GM12878 (cell line): ENCODE data around the gene GAK. TPM values are rescaled to one million over a fixed set of nuclear protein-coding genes. Genes with fewer than 3 reads are reported as not detected.
A peak's percentile ranks its signal among the peaks of the same experiment; 100 is the strongest.

Experiments used
- ATAC-seq: fragments of 200-7000 bp; cut with Tn5 transposase; 3 replicates; pipeline ENCODE4 v1.9.1; 2020; ENCODE audit warnings: mild to moderate bottlenecking, moderate library complexity
- BruUV-seq: library from RNA; stranded (reverse); fragments of 400-500 nt; replicated peaks from 2 replicates; lab custom pipeline; 2021; lab: Mats Ljungman, UMichigan
- CTCF ChIA-PET: fragments of 300-600 bp; sonication (Branson Sonifier 250); formaldehyde crosslinking; extraction: SDS; loops from one replicate; lab custom pipeline; 2021; ENCODE audit warnings: inconsistent platforms; lab: Yijun Ruan, JAX
- POLR2A ChIA-PET: fragments of 350-600 bp; formaldehyde crosslinking; extraction: SDS; loops from one replicate; lab custom pipeline; 2021; ENCODE audit warnings: inconsistent platforms; lab: Charles Lee
- RAD21 ChIA-PET: fragments of 300-600 bp; sonication (Branson Sonifier 250); formaldehyde crosslinking; loops from one replicate; lab custom pipeline; 2023; ENCODE audit warnings: antibody characterized with exemption; ENCODE audit not compliant: unreplicated experiment; lab: Charles Lee
- SMC1A ChIA-PET: fragments of 300-600 bp; sonication (Branson Sonifier 250); formaldehyde crosslinking; loops from one replicate; lab custom pipeline; 2023; ENCODE audit not compliant: unreplicated experiment, uncharacterized antibody; lab: Charles Lee
- DNase-seq: peaks from one replicate; pipeline ENCODE4 v3.0.0-alpha.2; 2011; ENCODE audit warnings: low read depth, low spot score
- FAIRE-seq: peaks from 3 replicates; lab custom pipeline; 2011; peaks lifted over from hg19 to GRCh38; lab: Jason Lieb, UNC
- H2AFZ ChIP-seq: 2 replicates; pipeline ENCODE4 v1.6.0; 2011; ENCODE audit warnings: low read depth, low read length, control low read depth; ENCODE audit not compliant: control insufficient read depth
- H3K27ac ChIP-seq: 2 replicates; pipeline ENCODE4 v1.5.1; 2011; ENCODE audit warnings: control low read depth; ENCODE audit not compliant: control insufficient read depth, insufficient read depth
- H3K27me3 ChIP-seq, 2 experiments: replicated peaks in 1 of 2; 2 replicates each; pipeline versions ENCODE4 v1.6.0 to v1.6.1; 2011; ENCODE audit warnings: low read length in 1 of 2; ENCODE audit not compliant: control insufficient read depth in 2 of 2, insufficient read depth in 2 of 2
- H3K36me3 ChIP-seq, 2 experiments: 2 replicates each; pipeline ENCODE4 v1.5.1; 2011; ENCODE audit warnings: low read length in 1 of 2; ENCODE audit not compliant: control insufficient read depth in 2 of 2, insufficient read depth in 2 of 2
- H3K4me1 ChIP-seq: 2 replicates; pipeline ENCODE4 v1.6.1; 2011; ENCODE audit warnings: mild to moderate bottlenecking, low read length, moderate library complexity, mixed read lengths; ENCODE audit not compliant: control insufficient read depth, insufficient read depth
- H3K4me2 ChIP-seq: 2 replicates; pipeline ENCODE4 v1.6.0; 2011; ENCODE audit warnings: control low read depth; ENCODE audit not compliant: control insufficient read depth, insufficient read depth
- H3K4me3 ChIP-seq: fragments of 200-600 bp; sonication (generic); 2 replicates; pipeline ENCODE4 v1.5.1; 2016
- H3K79me2 ChIP-seq: 2 replicates; pipeline ENCODE4 v1.6.0; 2011; ENCODE audit warnings: low read length; ENCODE audit not compliant: control insufficient read depth, insufficient read depth
- H3K9ac ChIP-seq: 2 replicates; pipeline ENCODE4 v1.8.0; 2011; ENCODE audit warnings: low read length, control low read depth, mixed read lengths; ENCODE audit not compliant: control insufficient read depth, insufficient read depth
- H3K9me3 ChIP-seq: replicated peaks from 3 replicates; pipeline ENCODE4 v1.5.1; 2011; ENCODE audit warnings: mild to moderate bottlenecking, low read length; ENCODE audit not compliant: control insufficient read depth, insufficient read depth
- H4K20me1 ChIP-seq: 2 replicates; pipeline ENCODE4 v1.6.0; 2011; ENCODE audit not compliant: control insufficient read depth, insufficient read depth
- ASH2L ChIP-seq: fragments of 300-600, 200-600 bp; sonication (generic); IDR thresholded peaks from 2 replicates; pipeline ENCODE4 v1.6.1; 2017; ENCODE audit warnings: low read depth, mild to moderate bottlenecking, borderline replicate concordance
- ATF2 ChIP-seq: IDR thresholded peaks from 2 replicates; pipeline ENCODE4 v1.6.1; 2012; ENCODE audit warnings: low read length, inconsistent platforms
- E2F8 ChIP-seq: fragments of 450-650 bp; IDR thresholded peaks from 2 replicates; pipeline ENCODE4 v1.6.1; 2018; ENCODE audit warnings: mild to moderate bottlenecking, low read depth, moderate library complexity; ENCODE audit not compliant: partially characterized antibody
- EED ChIP-seq: sonication (generic); IDR thresholded peaks from 2 replicates; pipeline ENCODE4 v1.6.1; 2016; ENCODE audit warnings: antibody characterized with exemption, low read depth
- EP300 ChIP-seq, 2 experiments: fragments of 150-350 bp in 1 of 2; IDR thresholded peaks; 2 replicates each; pipeline ENCODE4 v1.6.1; 2011 to 2012; ENCODE audit warnings: low read depth in 2 of 2, low read length in 2 of 2, borderline replicate concordance in 1 of 2, improper control_type of control experiment in 1 of 2, inconsistent platforms in 1 of 2; ENCODE audit not compliant: control insufficient read depth in 1 of 2
- GABPA ChIP-seq: IDR thresholded peaks from 2 replicates; pipeline ENCODE4 v1.6.1; 2014; ENCODE audit warnings: antibody characterized with exemption, low read depth, mild to moderate bottlenecking, inconsistent platforms
- IKZF1 ChIP-seq: fragments of 450-650 bp; conservative IDR thresholded peaks from 2 replicates; pipeline ENCODE4 v1.6.1; 2017; ENCODE audit warnings: antibody characterized with exemption, mild to moderate bottlenecking
- IKZF2 ChIP-seq, 2 experiments: fragments of 450-650 bp; IDR thresholded peaks; 2 replicates each; pipeline ENCODE4 v1.6.1; 2017; ENCODE audit warnings: mild to moderate bottlenecking in 2 of 2, moderate library complexity in 2 of 2
- MYB ChIP-seq: fragments of 150-350 bp; IDR thresholded peaks from 2 replicates; pipeline ENCODE4 v1.6.1; 2014; ENCODE audit warnings: mild to moderate bottlenecking, low read depth, low read length, borderline replicate concordance
- NR2C1 ChIP-seq: fragments of 450-650 bp; IDR thresholded peaks from 2 replicates; pipeline ENCODE4 v1.6.1; 2017; ENCODE audit warnings: antibody characterized with exemption, mild to moderate bottlenecking, moderate library complexity
- PAX5 ChIP-seq: IDR thresholded peaks from 2 replicates; pipeline ENCODE4 v1.6.1; 2011; ENCODE audit warnings: low read depth, low read length, borderline replicate concordance
- PML ChIP-seq: IDR thresholded peaks from 2 replicates; pipeline ENCODE4 v1.6.1; 2012; ENCODE audit warnings: low read length, inconsistent platforms
- RAD51 ChIP-seq: fragments of 450-650 bp; IDR thresholded peaks from 2 replicates; pipeline ENCODE4 v1.6.1; 2016; ENCODE audit warnings: moderate library complexity, mild to moderate bottlenecking, inconsistent platforms
- RUNX3 ChIP-seq: IDR thresholded peaks from 2 replicates; pipeline ENCODE4 v1.6.1; 2012; ENCODE audit warnings: low read length, inconsistent platforms
- SIX5 ChIP-seq: IDR thresholded peaks from 2 replicates; pipeline ENCODE4 v1.6.1; 2011; ENCODE audit warnings: mild to moderate bottlenecking, low read depth, low read length, moderate library complexity; ENCODE audit not compliant: severe bottlenecking
- ZBTB33 ChIP-seq: fragments of 450-650 bp; IDR thresholded peaks from 2 replicates; pipeline ENCODE4 v1.6.1; 2017; ENCODE audit warnings: mild to moderate bottlenecking
- WGBS: methylation state at CpG from one replicate; pipeline ENCODE4 v1.1.6; 2016; ENCODE audit warnings: low lambda C conversion rate; ENCODE audit not compliant: insufficient replicate concordance, insufficient coverage; ENCODE audit errors: missing lambda C conversion rate; 5-methylcytosine and 5-hydroxymethylcytosine counted together
- in situ Hi-C: fragments of 300-500 bp; cut with MboI; formaldehyde crosslinking; loops from 9 replicates; pipeline ENCODE4 v1.14.3; 2018; ENCODE audit warnings: mixed read lengths
- intact Hi-C: fragments of 100-400 bp; cut with micrococcal nuclease; formaldehyde crosslinking; loops from one replicate; pipeline ENCODE4 v1.14.2; 2022; ENCODE audit not compliant: unreplicated experiment
- polyA plus RNA-seq, 11 experiments: library from polyadenylated mRNA; depleted of rRNA in 4 of 11; unstranded in 6 of 11; stranded (reverse) in 5 of 11; fragments of >200 nt; fragmentation: Nextera tagmentation in 4 of 11; fragmentation: Illumina TruSeq in 1 of 11; extraction: Ambion mirVana in 4 of 11; extraction: Trizol in 1 of 11; gene quantifications; 1 replicate in 1 of 11; 2 replicates in 10 of 11; pipeline versions ENCODE4 v1.2.1 to v1.2.3, GENCODE V29; 2011 to 2016; ENCODE audit warnings: inconsistent platforms in 2 of 11, missing spikeins in 2 of 11, low read depth in 1 of 11
- total RNA-seq, 4 experiments: library from RNA; depleted of rRNA in 3 of 4; stranded (reverse); fragments of >200 nt in 3 of 4; fragmentation: Illumina TruSeq in 1 of 4; extraction: Trizol in 1 of 4; gene quantifications; 2 replicates each; pipeline versions ENCODE4 v1.2.1 to v1.2.3, GENCODE V29; 2013 to 2021

Gene GAK
- total and polyA plus RNA-seq, 10 of the 15 experiments (the other 5 are each of a cell fraction or from before 2014, with no cell fraction given) = 0.82 to 127 (median 53.8) TPM

GRCh38 chr4:915041-915474 is 17.1 kb downstream of the GAK start (continued):
- TF ChIP-seq IKZF2 (IDR thresholded peaks at IDR 0.05) (peak; percentile 43 to 57; a peak in 2 of 4 replicates), PAX5 (0 out of 2 replicates have a peak, but pooled peaks have one; percentile 18), IKZF1 (peak; percentile 44), RUNX3 (peak; percentile 64), EED (peak; percentile 62)

GRCh38 chr4:914531-914930 is 17.6 kb downstream of the GAK start:
- TF ChIP-seq RAD51 (no peak), ZBTB33 (no peak), PML (no peak), MYB (no peak), SIX5 (no peak), PAX5 (no peak), ATF2 (no peak), EP300 (IDR thresholded peaks at IDR 0.05; ENCODE audit: borderline replicate concordance in 1 of 2, control insufficient read depth in 1 of 2, low read depth in 2 of 2, low read length in 2 of 2) (no peak), ASH2L (no peak), GABPA (no peak), NR2C1 (no peak), E2F8 (no peak)
- TF ChIP-seq, all 136 proteins: peak for 0
- ChIA-PET CTCF (no interaction called here), SMC1A (no interaction called here), POLR2A (no interaction called here), RAD21 (no interaction called here)
- FAIRE-seq (no peak), DNase-seq (no peak), ATAC-seq (no peak)
- peaks cover 13% of the 10 kb centered on the region for H3K4me1 ChIP-seq
- in situ Hi-C loops = no loop called here
- H3K79me2 ChIP-seq = peaks cover 46% of the 10 kb centered on the region
- intact Hi-C loops = no loop called here
- H2AFZ ChIP-seq = no peak overlapping the region
- no peaks in the 10 kb centered on the region for H3K27me3 ChIP-seq
- 92% methylated on average over 19 of the region's 21 CpGs for WGBS
- H3K4me3 ChIP-seq = no peak overlapping the region
- no peaks in the 10 kb centered on the region for H4K20me1 ChIP-seq
- H3K27ac ChIP-seq = no peak overlapping the region
- no TSS peak for BruUV-seq
- H3K36me3 ChIP-seq = peaks cover 13 to 25% of the 10 kb centered on the region in 2 experiments; a peak in 3 of 4 replicates
- no peak overlapping the region for H3K9ac ChIP-seq
- H3K9me3 ChIP-seq = peaks cover 7% of the 10 kb centered on the region; the same call in 2 of the 3 replicates
- no peak overlapping the region for H3K4me2 ChIP-seq
